ENCODE measurements around the gene PP2D1. TPM values are rescaled to one million over a fixed set of nuclear protein-coding genes. Genes with fewer than 3 reads are reported as not detected.

Gene PP2D1
- total RNA-seq, 1 experiment from 2014 or later = not detected

DNA sequence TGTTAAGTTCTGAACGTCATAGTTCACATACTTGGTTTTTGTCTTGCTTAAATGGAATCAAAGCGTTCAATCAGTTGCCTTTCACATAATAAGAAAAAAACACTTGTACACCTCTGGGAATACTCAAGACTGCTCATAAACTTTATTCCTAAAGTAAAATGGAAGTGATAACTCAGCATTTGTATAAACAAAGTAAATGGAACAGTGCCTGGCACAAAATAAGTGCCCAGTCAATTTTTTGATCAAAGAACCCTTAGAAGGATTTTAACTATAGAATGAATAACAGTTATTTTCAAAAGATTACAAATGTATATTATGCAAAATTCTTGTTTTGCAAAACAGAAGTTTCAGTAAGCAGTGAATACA is 63.9 kb downstream of the PP2D1 start:
- ATAC-seq = no peak
- intact Hi-C loops (cut with micrococcal nuclease; ENCODE audit: unreplicated experiment) = no loop called here

DNA sequence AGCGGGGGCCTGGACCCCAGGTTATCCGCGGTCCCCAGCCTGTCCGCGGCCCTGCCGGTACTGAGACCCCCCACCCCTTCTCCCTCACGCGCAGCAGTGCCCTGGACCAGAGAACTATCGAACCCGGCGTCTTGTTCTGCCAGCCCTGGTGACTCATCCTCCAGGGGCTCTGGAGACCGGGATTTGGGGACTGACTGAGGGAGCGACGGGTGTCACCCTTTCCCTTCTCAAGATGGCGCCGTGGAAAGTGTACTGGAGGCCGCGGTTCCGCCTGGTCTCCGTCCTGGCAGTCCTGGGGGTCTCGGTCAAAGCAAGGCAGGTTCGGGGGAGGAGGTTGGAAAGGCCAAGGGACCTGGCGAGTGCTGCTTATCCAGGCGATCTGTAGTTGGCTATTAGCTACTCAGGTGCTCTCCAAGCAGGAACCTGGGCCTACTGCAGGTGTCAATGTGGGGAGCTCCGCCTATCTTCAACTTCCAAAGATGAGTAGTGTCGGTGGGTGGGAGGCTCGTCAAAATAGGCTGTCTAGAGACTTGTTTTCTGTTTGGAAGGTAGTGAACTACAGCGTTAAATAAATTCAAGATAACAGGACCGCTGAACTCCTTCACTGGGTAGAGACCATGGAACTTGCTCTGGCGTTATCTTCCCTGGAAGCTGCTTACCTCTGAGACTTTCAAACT is 64.4 kb downstream of the PP2D1 start:
- DNase-seq (ENCODE audit: low read depth, low spot score) (no peak), ATAC-seq (peak; percentile 32)
- POLR2A ChIA-PET = no interaction called here
- CTCF ChIA-PET = no interaction called here
- Histone ChIP-seq H3K9me3 (ENCODE audit: control insufficient read depth, insufficient read depth, low read depth, low read length) (no peaks in the 10 kb centered on the region), H3K4me1 (ENCODE audit: control insufficient read depth, insufficient read depth, low read length) (peaks cover 8% of the 10 kb centered on the region), H3K36me3 (ENCODE audit: control insufficient read depth, insufficient read depth, low read length) (peaks cover 7% of the 10 kb centered on the region), H3K4me3 (ENCODE audit: low read depth in 2 of 2, low read length in 2 of 2) (peak overlapping the region; percentile 89 to 97), H3K27ac (ENCODE audit: low read length) (peak overlapping the region; percentile 86), H3K27me3 (ENCODE audit: control insufficient read depth, insufficient read depth, low read length) (no peaks in the 10 kb centered on the region)
- intact Hi-C loops (cut with micrococcal nuclease; ENCODE audit: unreplicated experiment) (no loop called here), in situ Hi-C loops (cut with HindIII; ENCODE audit: low pct_unique_long_range_greater_than_20kb, low sequenced_read_pairs) (no loop called here)
- TF ChIP-seq SIN3A (IDR thresholded peaks at IDR 0.05; ENCODE audit: borderline replicate concordance, insufficient read depth, low read depth, low read length) (0 out of 2 replicates have a peak, but pooled peaks have one; percentile 41), TCF7L2 (IDR thresholded peaks at IDR 0.05; ENCODE audit: low read depth, low read length) (no peak), POLR2AphosphoS5 (IDR thresholded peaks at IDR 0.05; ENCODE audit: low read depth, low read length) (no peak)
- TSS peak; percentile 64 for BruUV-seq (replicated peaks)

More for the DNA sequence above, 63.9 kb downstream of the PP2D1 start:
- peak overlapping the region; percentile 89 to 97 for H3K4me3 ChIP-seq (ENCODE audit: low read depth in 2 of 2, low read length in 2 of 2)
- no peaks in the 10 kb centered on the region for H3K9me3 ChIP-seq (ENCODE audit: control insufficient read depth, insufficient read depth, low read depth, low read length)
- no peak for DNase-seq (ENCODE audit: low read depth, low spot score)
- peak overlapping the region; percentile 86 for H3K27ac ChIP-seq (ENCODE audit: low read length)
- no TSS peak for BruUV-seq (replicated peaks)
- ChIA-PET POLR2A (no interaction called here), CTCF (no interaction called here)
- TF ChIP-seq SIN3A (IDR thresholded peaks at IDR 0.05; ENCODE audit: borderline replicate concordance, insufficient read depth, low read depth, low read length) (no peak), TCF7L2 (IDR thresholded peaks at IDR 0.05; ENCODE audit: low read depth, low read length) (no peak), POLR2AphosphoS5 (IDR thresholded peaks at IDR 0.05; ENCODE audit: low read depth, low read length) (no peak)
- TF ChIP-seq, protein P1, sequence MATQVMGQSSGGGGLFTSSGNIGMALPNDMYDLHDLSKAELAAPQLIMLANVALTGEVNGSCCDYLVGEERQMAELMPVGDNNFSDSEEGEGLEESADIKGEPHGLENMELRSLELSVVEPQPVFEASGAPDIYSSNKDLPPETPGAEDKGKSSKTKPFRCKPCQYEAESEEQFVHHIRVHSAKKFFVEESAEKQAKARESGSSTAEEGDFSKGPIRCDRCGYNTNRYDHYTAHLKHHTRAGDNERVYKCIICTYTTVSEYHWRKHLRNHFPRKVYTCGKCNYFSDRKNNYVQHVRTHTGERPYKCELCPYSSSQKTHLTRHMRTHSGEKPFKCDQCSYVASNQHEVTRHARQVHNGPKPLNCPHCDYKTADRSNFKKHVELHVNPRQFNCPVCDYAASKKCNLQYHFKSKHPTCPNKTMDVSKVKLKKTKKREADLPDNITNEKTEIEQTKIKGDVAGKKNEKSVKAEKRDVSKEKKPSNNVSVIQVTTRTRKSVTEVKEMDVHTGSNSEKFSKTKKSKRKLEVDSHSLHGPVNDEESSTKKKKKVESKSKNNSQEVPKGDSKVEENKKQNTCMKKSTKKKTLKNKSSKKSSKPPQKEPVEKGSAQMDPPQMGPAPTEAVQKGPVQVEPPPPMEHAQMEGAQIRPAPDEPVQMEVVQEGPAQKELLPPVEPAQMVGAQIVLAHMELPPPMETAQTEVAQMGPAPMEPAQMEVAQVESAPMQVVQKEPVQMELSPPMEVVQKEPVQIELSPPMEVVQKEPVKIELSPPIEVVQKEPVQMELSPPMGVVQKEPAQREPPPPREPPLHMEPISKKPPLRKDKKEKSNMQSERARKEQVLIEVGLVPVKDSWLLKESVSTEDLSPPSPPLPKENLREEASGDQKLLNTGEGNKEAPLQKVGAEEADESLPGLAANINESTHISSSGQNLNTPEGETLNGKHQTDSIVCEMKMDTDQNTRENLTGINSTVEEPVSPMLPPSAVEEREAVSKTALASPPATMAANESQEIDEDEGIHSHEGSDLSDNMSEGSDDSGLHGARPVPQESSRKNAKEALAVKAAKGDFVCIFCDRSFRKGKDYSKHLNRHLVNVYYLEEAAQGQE (IDR thresholded peaks at IDR 0.05; ENCODE audit: insufficient read depth in 1 of 2, low read depth in 2 of 2, low read length in 1 of 2) = no peak
- TF ChIP-seq, protein P2, sequence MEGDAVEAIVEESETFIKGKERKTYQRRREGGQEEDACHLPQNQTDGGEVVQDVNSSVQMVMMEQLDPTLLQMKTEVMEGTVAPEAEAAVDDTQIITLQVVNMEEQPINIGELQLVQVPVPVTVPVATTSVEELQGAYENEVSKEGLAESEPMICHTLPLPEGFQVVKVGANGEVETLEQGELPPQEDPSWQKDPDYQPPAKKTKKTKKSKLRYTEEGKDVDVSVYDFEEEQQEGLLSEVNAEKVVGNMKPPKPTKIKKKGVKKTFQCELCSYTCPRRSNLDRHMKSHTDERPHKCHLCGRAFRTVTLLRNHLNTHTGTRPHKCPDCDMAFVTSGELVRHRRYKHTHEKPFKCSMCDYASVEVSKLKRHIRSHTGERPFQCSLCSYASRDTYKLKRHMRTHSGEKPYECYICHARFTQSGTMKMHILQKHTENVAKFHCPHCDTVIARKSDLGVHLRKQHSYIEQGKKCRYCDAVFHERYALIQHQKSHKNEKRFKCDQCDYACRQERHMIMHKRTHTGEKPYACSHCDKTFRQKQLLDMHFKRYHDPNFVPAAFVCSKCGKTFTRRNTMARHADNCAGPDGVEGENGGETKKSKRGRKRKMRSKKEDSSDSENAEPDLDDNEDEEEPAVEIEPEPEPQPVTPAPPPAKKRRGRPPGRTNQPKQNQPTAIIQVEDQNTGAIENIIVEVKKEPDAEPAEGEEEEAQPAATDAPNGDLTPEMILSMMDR (IDR thresholded peaks at IDR 0.05) = no peak
- in situ Hi-C loops (cut with HindIII; ENCODE audit: low pct_unique_long_range_greater_than_20kb, low sequenced_read_pairs) = no loop called here
- no peaks in the 10 kb centered on the region for H3K27me3 ChIP-seq (ENCODE audit: control insufficient read depth, insufficient read depth, low read length)
- peaks cover 8% of the 10 kb centered on the region for H3K4me1 ChIP-seq (ENCODE audit: control insufficient read depth, insufficient read depth, low read length)
- peaks cover 7% of the 10 kb centered on the region for H3K36me3 ChIP-seq (ENCODE audit: control insufficient read depth, insufficient read depth, low read length)
